Lower leg skin (tissue), 3 donors: ENCODE results near the gene PLCD3.

ENCODE experiments used
- CTCF ChIP-seq, 3 donors: fragments of 450-650 bp; IDR thresholded peaks; one replicate each; pipeline ENCODE4 v1.5.1; 2016; ENCODE audit warnings: antibody characterized with exemption in 3 of 3, mild to moderate bottlenecking in 3 of 3, moderate library complexity in 2 of 3
- POLR2A ChIP-seq, 2 donors: fragments of 450-650 bp; IDR thresholded peaks; one replicate each; pipeline ENCODE4 v1.6.1; 2016 to 2017; ENCODE audit warnings: antibody characterized with exemption in 2 of 2, mild to moderate bottlenecking in 1 of 2, moderate library complexity in 1 of 2

GRCh38 chr17:45063198-45063597 is 69.1 kb downstream of the PLCD3 start:
- TF ChIP-seq POLR2A (IDR thresholded peaks at IDR 0.05) (no peak), CTCF (IDR thresholded peaks at IDR 0.05) (no peak)
